Activated CD8-positive, alpha-beta memory T cell treated with anti-CD3 and anti-CD28 coated beads, Interleukin-2, amount 50 U/mL, for 48 hours (primary cell): Measurements from ENCODE around the gene ITPRIP.

Experiments used
- DNase-seq: peaks from one replicate; pipeline ENCODE4 v3.0.0-alpha.2; 2020

The ITPRIP gene

GRCh38 chr10:104279550-104280259, 58.6 kb downstream of the ITPRIP start:
- DNase-seq, result no peak

- DNase-seq, result no peak
Observed at GRCh38 chr10:104277785-104278184, 60.5 kb downstream of the ITPRIP start.

GRCh38 chr10:104276192-104276591, 62.1 kb downstream of the ITPRIP start:
- DNase-seq, result no peak

- peak; percentile 77 for DNase-seq
Observed at GRCh38 chr10:104274762-104275721, 63.2 kb downstream of the ITPRIP start.

DNA sequence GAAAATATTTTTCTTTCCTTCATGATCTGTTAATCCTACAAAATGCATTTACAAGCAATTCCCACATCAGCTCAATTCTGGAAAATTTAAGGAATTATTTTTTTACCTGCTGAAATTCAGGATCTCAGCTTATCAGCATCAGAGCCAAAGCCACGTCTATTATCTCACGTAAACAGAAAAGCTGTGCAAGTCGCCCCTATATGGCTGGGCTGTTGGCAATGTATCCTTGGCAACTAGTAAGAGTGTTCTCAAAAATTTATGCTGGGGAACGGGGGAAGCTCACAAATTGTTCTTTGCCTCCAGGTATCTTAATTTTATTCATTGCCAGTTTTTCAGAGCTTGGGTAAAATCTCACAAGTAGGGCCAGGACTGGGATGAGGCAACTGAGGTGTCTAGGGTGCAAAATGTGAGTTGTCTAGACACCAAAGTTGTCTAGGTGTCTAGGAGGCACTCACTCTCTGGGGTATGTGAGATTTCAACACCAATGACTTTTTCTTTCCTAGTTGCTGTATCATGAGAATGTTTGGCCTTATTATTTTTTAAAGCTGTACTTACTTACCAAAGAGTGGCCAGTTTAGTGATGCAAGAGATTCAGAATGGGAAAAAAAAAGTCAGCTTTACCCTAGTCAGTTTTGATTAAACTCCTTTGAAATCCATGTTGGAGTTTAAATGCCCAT, 64.2 kb downstream of the ITPRIP start:
- no peak for DNase-seq

GRCh38 chr10:104273286-104273685, 65.0 kb downstream of the ITPRIP start:
- no peak for DNase-seq

- peak; percentile 97 for DNase-seq
Observed at GRCh38 chr10:104268713-104269645, 69.3 kb downstream of the ITPRIP start, which contains the start of gene GSTO2. GSTO2 (plus strand) TSS chr10:104269184; CDS start chr10:104274916, 5,732 bp downstream.

- DNase-seq, result no peak
Observed at GRCh38 chr10:104268405-104268712, 69.9 kb downstream of the ITPRIP start.

GRCh38 chr10:104267721-104268404, 70.4 kb downstream of the ITPRIP start:
- DNase-seq, result peak; percentile 66

- no peak for DNase-seq
Observed at GRCh38 chr10:104264783-104265182, 73.5 kb downstream of the ITPRIP start.

DNA sequence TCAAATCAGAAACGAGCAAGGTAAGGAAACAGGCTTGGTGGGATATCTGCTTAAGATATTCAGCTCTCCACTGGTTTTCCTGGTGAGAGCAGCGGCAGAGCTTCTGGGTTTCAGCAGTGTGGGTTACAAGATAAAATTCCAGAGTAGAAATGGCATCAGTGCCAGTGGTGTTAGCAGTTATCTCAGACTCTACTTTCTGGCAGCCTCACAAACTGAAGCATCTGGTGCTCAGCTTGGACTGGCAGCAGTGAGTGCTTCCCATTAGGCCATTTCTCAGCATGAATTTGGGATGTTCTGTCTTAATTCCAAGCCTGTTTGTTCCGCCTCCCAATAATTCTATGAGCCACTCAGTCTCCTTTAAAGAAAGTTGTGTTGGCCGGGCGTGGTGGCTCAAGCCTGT, 76.2 kb downstream of the ITPRIP start:
- DNase-seq, result no peak

DNA sequence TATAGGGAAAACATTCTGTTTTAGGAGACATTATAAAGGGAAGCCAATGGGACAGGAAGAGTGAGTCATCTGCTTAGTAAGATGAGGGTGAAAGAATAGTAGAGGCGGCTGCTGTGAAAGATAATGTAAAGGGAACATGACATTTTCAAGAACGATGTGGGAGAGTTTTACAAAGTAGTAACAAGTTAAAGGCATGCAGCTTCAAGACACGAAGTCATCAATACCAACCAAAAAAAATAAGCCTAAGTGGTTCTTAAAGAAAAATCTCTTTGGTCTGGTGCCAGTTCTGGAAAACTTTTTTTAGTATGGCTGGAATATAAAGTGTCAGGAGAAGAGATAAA, 77.5 kb downstream of the ITPRIP start:
- DNase-seq, result no peak

DNA sequence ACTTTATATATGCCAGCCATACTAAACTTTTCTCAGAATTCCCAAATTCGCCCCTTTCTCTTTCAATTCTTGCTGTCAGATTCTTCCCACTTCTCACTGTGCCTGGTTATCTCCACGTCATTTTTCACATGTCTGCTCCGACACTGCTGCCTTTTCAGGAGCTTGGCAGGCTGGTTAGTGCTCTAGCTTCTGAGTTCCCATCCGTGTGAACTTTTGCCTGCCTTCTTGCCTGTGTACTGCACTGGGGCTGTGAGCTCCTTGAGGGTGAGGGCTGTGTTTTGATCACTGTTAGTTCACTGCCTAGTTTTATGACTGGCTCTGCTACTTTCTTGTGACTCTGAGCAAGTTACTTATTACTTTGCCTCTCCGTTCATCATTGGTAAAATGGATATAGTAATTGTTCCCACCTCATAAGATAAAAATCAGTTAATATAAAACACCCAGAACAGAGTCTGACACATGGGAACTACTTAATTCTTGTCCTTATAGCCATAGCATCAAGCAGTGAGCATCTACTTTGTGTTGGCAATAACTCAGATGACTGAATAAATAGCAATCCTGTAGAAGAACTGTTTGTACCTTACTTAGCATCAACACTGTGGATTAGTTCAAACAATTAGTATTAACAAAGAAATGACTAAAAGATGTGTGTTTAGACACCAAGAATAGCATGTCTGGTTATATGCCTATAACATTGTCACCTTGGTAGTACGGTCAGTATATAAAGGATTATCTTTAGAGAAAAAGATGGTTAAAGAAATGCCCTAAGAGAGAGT, 78.1 kb downstream of the ITPRIP start:
- no peak for DNase-seq
